Smooth muscle cell of the umbilical artery (primary cell): ENCODE results near the gene POU6F1. TPM values are rescaled to one million over a fixed set of nuclear protein-coding genes. Genes with fewer than 3 reads are reported as not detected.

Experiments
- total RNA-seq: library from RNA; depleted of rRNA; stranded (reverse); fragments of >200 nt; gene quantifications from 2 replicates; pipeline ENCODE4 v1.2.3, GENCODE V29; 2014

POU6F1 gene, protein sequence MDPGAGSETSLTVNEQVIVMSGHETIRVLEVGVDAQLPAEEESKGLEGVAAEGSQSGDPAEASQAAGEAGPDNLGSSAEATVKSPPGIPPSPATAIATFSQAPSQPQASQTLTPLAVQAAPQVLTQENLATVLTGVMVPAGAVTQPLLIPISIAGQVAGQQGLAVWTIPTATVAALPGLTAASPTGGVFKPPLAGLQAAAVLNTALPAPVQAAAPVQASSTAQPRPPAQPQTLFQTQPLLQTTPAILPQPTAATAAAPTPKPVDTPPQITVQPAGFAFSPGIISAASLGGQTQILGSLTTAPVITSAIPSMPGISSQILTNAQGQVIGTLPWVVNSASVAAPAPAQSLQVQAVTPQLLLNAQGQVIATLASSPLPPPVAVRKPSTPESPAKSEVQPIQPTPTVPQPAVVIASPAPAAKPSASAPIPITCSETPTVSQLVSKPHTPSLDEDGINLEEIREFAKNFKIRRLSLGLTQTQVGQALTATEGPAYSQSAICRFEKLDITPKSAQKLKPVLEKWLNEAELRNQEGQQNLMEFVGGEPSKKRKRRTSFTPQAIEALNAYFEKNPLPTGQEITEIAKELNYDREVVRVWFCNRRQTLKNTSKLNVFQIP
- 1.2 and 2.4 TPM in 2 replicates for total RNA-seq

DNA sequence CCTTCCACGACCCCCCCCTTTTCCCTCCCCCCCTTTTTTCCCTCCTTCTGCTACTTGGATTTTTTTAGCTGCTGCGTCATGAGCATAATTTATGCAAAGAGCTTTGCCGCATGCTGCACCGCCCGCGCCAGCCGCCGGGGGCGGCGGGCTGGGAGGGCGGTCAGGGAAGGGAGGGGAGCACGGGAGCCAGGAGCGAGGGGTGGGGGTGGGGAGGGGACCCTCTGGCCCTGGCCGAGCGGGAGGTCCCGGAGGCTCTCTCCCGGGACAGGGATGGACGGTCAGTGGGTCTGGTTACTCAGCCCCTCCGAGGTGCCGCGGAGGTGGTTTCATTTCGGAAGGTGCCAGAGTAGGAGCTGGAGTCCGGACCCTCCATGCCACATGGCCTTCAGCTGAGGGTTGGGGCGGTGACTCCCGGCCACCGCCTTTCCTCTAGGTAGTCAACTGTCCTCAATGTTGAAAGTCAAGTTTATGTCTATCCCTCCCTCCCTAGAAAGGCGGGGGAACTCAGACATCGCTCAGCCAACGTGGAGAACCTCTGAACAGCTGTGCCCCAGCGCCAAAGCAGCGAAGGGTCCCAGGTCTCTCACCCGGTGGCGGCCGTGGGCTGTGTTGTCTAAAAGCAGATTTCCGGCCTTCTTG, at the start of gene POU6F1:
POU6F1 (minus strand) TSS at position 95 of the 639 bp plus-strand sequence. CDS start 11,226 bp downstream, outside the sequence.

GRCh38 chr12:51238510-51239334, 20.9 kb upstream of the POU6F1 start, which contains the start of gene DAZAP2:
Gene DAZAP2, plus strand, starts transcription at chr12:51238826. Its CDS starts 82 bp downstream, at chr12:51238908.

DNA sequence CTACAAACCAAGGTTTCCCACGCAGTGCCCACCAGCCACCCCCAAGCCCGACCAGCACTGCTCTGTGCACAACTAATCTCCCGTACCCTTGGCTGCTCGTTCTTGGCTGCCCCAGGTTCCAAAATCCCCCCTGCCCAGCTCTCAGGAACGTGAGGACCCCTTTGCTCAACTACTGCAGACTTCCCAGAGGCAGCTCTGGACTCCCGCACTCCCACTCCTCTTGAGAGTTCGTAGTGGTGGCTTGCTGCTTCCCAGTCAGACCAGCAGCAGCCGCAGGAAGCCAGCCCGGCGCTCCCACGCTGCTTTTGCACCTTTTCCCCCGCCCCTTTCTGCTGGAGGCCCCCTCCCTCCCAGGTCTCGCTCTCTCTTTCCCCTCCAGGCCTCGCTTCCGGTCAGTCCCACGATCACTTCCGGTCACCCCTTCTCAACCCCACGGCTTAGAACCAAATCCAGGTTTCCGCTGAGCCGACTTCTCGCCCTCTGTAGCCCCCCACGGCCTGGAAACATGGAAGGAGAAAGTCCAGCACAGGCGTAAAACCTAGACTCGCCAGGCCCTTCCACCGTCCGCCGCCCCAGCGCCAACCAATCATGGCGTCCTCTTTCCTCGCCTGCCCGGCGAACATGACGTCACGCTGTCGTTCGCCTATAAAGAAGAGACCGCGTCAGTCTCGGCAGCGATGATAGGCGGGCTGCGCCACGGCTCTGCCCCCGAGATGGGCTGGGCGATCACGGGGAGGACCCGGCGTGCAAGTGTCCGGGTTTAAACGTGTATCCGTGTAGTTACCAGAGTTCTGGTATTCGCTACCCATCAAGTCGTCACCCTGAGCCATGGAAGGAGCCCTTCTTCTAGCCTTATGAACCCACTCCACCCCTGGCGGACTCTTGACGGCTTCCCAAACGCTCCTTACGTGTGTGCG, 45.1 kb downstream of the POU6F1 start, which contains the start of gene TFCP2:
TFCP2 (minus strand) TSS at position 621 of the 917 bp plus-strand sequence. CDS start 713 bp downstream, outside the sequence.

Other genes with a start within 250 kb of the POU6F1 start
- gene SLC11A2, start 191.7 kb downstream of the POU6F1 start, total RNA-seq, result 87.1 and 173 TPM in 2 replicates
- 37.0 and 41.3 TPM in 2 replicates for gene LETMD1, start 169.7 kb downstream of the POU6F1 start, total RNA-seq
- gene CSRNP2, start 134.5 kb downstream of the POU6F1 start, total RNA-seq, result 24.1 and 37.1 TPM in 2 replicates
- gene TFCP2, start 44.9 kb downstream of the POU6F1 start, total RNA-seq, result 10.4 and 18.5 TPM in 2 replicates
- 59.4 and 66.6 TPM in 2 replicates for gene DAZAP2, start 20.8 kb upstream of the POU6F1 start, total RNA-seq
- gene SMAGP, start 52.4 kb upstream of the POU6F1 start, total RNA-seq, result 4.2 and 20.0 TPM in 2 replicates
- not detected in 2 replicates for gene BIN2, start 106.1 kb upstream of the POU6F1 start, total RNA-seq
- gene CELA1, start 128.6 kb upstream of the POU6F1 start, total RNA-seq, result not detected in 2 replicates
- gene GALNT6, start 173.3 kb upstream of the POU6F1 start, total RNA-seq, result 43.9 and 66.1 TPM in 2 replicates
- 1.8 and 3.2 TPM in 2 replicates for gene SLC4A8, start 206.8 kb upstream of the POU6F1 start, total RNA-seq